Naive thymus-derived CD4-positive, alpha-beta T cell (primary cell): ENCODE results near the gene APLP1. TPM values are rescaled to one million over a fixed set of nuclear protein-coding genes. Genes with fewer than 3 reads are reported as not detected.

Experiments
- ATAC-seq: fragments of 150-1000 bp; cut with Tn5 transposase; 2 replicates; pipeline ENCODE4 v1.10.0; 2021; ENCODE audit warnings: mild to moderate bottlenecking, moderate library complexity
- CTCF ChIA-PET: fragments of 350-600 bp; sonication (Branson Sonifier 250); formaldehyde crosslinking; loops from one replicate; lab custom pipeline; 2021; ENCODE audit warnings: antibody characterized with exemption; lab: Charles Lee
- POLR2A ChIA-PET: fragments of 350-600 bp; sonication (Branson Sonifier 250); formaldehyde crosslinking; loops from one replicate; lab custom pipeline; 2021; ENCODE audit warnings: antibody characterized with exemption, inconsistent platforms; lab: Charles Lee
- DNase-seq, 9 donors: peaks; one replicate each; pipeline versions ENCODE4 v3.0.0 to v3.0.0-alpha.2; 2020 to 2022; ENCODE audit warnings: mixed read lengths in 1 of 9
- H3K27ac ChIP-seq: one replicate; pipeline ENCODE4 v1.7.0; 2013; ENCODE audit warnings: mild to moderate bottlenecking, low read depth, low read length, moderate library complexity
- H3K27me3 ChIP-seq, 2 donors: one replicate each; pipeline ENCODE4 v1.7.0; 2013; ENCODE audit warnings: low read length in 2 of 2, mild to moderate bottlenecking in 2 of 2, moderate library complexity in 2 of 2; ENCODE audit not compliant: control insufficient read depth in 2 of 2, insufficient read depth in 2 of 2
- H3K36me3 ChIP-seq, 3 experiments: 1 replicate in 2 of 3; 2 replicates in 1 of 3; pipeline ENCODE4 v1.7.0; 2013; ENCODE audit warnings: low read length in 3 of 3, mild to moderate bottlenecking in 3 of 3, moderate library complexity in 1 of 3; ENCODE audit not compliant: insufficient read depth in 3 of 3, control insufficient read depth in 2 of 3
- H3K4me1 ChIP-seq, 2 donors: one replicate each; pipeline ENCODE4 v1.7.0; 2013; ENCODE audit warnings: low read length in 2 of 2, mild to moderate bottlenecking in 2 of 2, moderate library complexity in 1 of 2; ENCODE audit not compliant: control insufficient read depth in 2 of 2, insufficient read depth in 2 of 2
- H3K4me3 ChIP-seq: 2 replicates; pipeline ENCODE4 v1.7.0; 2013; ENCODE audit warnings: mild to moderate bottlenecking, low read length
- H3K9me3 ChIP-seq, 3 experiments: 1 replicate in 2 of 3; 2 replicates in 1 of 3; pipeline ENCODE4 v1.7.0; 2013; ENCODE audit warnings: low read length in 3 of 3; ENCODE audit not compliant: control insufficient read depth in 2 of 3
- H3K27ac Mint-ChIP-seq, 9 donors: one replicate each; pipeline ENCODE4 v1.8.0; 2020 to 2022; ENCODE audit warnings: mixed read lengths in 9 of 9, mild to moderate bottlenecking in 8 of 9, moderate library complexity in 5 of 9, inconsistent platforms in 2 of 9
- H3K27me3 Mint-ChIP-seq, 5 donors: one replicate each; pipeline ENCODE4 v1.8.0; 2021 to 2022; ENCODE audit warnings: mixed read lengths in 5 of 5, mild to moderate bottlenecking in 1 of 5
- H3K36me3 Mint-ChIP-seq, 5 donors: one replicate each; pipeline ENCODE4 v1.8.0; 2020 to 2022; ENCODE audit warnings: mixed read lengths in 5 of 5, mild to moderate bottlenecking in 3 of 5, inconsistent platforms in 1 of 5
- H3K4me1 Mint-ChIP-seq, 7 donors: one replicate each; pipeline ENCODE4 v1.8.0; 2020 to 2022; ENCODE audit warnings: mixed read lengths in 7 of 7, mild to moderate bottlenecking in 3 of 7, inconsistent platforms in 1 of 7
- H3K4me3 Mint-ChIP-seq, 10 donors: one replicate each; pipeline ENCODE4 v1.8.0; 2020 to 2022; ENCODE audit warnings: mild to moderate bottlenecking in 10 of 10, mixed read lengths in 10 of 10, moderate library complexity in 6 of 10, inconsistent platforms in 2 of 10
- H3K9me3 Mint-ChIP-seq, 11 donors: one replicate each; pipeline ENCODE4 v1.8.0; 2020 to 2022; ENCODE audit warnings: mixed read lengths in 11 of 11, mild to moderate bottlenecking in 4 of 11, inconsistent platforms in 1 of 11, moderate library complexity in 1 of 11
- intact Hi-C, 2 donors: fragments of 100-400 bp; cut with micrococcal nuclease; formaldehyde crosslinking; loops; one replicate each; pipeline ENCODE4 v1.15.1; 2023
- polyA plus RNA-seq, 2 donors: library from polyadenylated mRNA; unstranded; fragments of 300-500 nt; fragmentation: Illumina TruSeq; gene quantifications; one replicate each; pipeline ENCODE4 v1.2.3, GENCODE V29; 2021
- total RNA-seq, 6 experiments: library from RNA in 5 of 6; stranded (reverse) in 5 of 6; gene quantifications; 1 replicate in 5 of 6; 2 replicates in 1 of 6; pipeline ENCODE4 v1.2.3 and lab custom pipeline; 2021 to 2026

Gene APLP1
- total and polyA plus RNA-seq, 7 experiments from 2014 or later = 2.4 TPM; not detected in 6

GRCh38 chr19:35903550-35904179 lies 35.3 kb downstream of the APLP1 start:
- no peaks in the 10 kb centered on the region for H3K9me3 ChIP-seq
- Mint-ChIP-seq H3K27ac (peak overlapping the region; percentile 92 to 98 (median 97)), H3K4me1 (peaks cover 31 to 53% (median 42%) of the 10 kb centered on the region in 7 donors), H3K9me3 (no peaks in the 10 kb centered on the region), H3K4me3 (peak overlapping the region; percentile 83 to 100 (median 94)), H3K36me3 (peaks cover 0 to 6% (median 0%) of the 10 kb centered on the region in 5 donors), H3K27me3 (no peaks in the 10 kb centered on the region)
- H3K27me3 ChIP-seq = no peaks in the 10 kb centered on the region
- CTCF ChIA-PET = interaction anchor here (2.2 to 2.5 kb wide), 2 partner anchors 23 to 28 kb away, joined by 7 to 9 read pairs; no protein-coding TSS in a partner anchor
- peaks cover 26 to 37% of the 10 kb centered on the region in 2 donors for H3K4me1 ChIP-seq
- H3K27ac ChIP-seq = peak overlapping the region; percentile 100
- H3K4me3 ChIP-seq = peak overlapping the region; percentile 84
- DNase-seq = peak; percentile 79 to 92 (median 90)
- peaks cover 0 to 5% (median 4%) of the 10 kb centered on the region in 3 experiments for H3K36me3 ChIP-seq
- POLR2A ChIA-PET = interaction anchor here (0.6 to 4.1 kb wide), 14 partner anchors 10 to 159 kb away, joined by 3 to 44 read pairs (median 3); partner anchors contain the start of genes PSENEN, SDHAF1, THAP8 and U2AF1L4
- intact Hi-C loops = loop anchor here (1.0 to 5.0 kb wide), 6 partner anchors 21 to 691 kb away; partner anchors contain the start of genes THAP8 (in 2 of the 2), WDR62 (in 2 of the 2), APLP1 (in 1 of the 2) and PSENEN (in 1 of the 2)
- ATAC-seq = peak; percentile 79

- no peaks in the 10 kb centered on the region for H3K27me3 ChIP-seq
- CTCF ChIA-PET = interaction anchor here (2.2 to 2.5 kb wide), 2 partner anchors 22 to 27 kb away, joined by 7 to 9 read pairs; no protein-coding TSS in a partner anchor
- Mint-ChIP-seq H3K27ac (peak overlapping the region; percentile 76 to 98 (median 96)), H3K27me3 (no peaks in the 10 kb centered on the region), H3K36me3 (peaks cover 0 to 4% (median 0%) of the 10 kb centered on the region in 5 donors), H3K4me1 (peaks cover 39 to 59% (median 46%) of the 10 kb centered on the region in 7 donors), H3K4me3 (peak overlapping the region; percentile 62 to 100 (median 78)), H3K9me3 (no peaks in the 10 kb centered on the region)
- no peaks in the 10 kb centered on the region for H3K9me3 ChIP-seq
- peak overlapping the region; percentile 100 for H3K27ac ChIP-seq
- intact Hi-C loops = loop anchor here in 1 of 2 donors (5.0 kb wide), 1 partner anchor 692 kb away; no protein-coding TSS in a partner anchor
- peaks cover 0 to 5% (median 4%) of the 10 kb centered on the region in 3 experiments for H3K36me3 ChIP-seq
- no peak overlapping the region for H3K4me3 ChIP-seq
- H3K4me1 ChIP-seq = peaks cover 34 to 37% of the 10 kb centered on the region in 2 donors
- no peak for ATAC-seq
- DNase-seq = no peak
- POLR2A ChIA-PET = interaction anchor here (0.6 to 4.1 kb wide), 4 partner anchors 17 to 151 kb away, joined by 3 to 44 read pairs (median 5); no protein-coding TSS in a partner anchor
These were observed 36.1 kb downstream of the APLP1 start for GRCh38 chr19:35904311-35905068.

GRCh38 chr19:35905178-35905727 lies 36.9 kb downstream of the APLP1 start:
- ChIA-PET CTCF (interaction anchor here (0.9 to 2.5 kb wide), 2 partner anchors 21 to 25 kb away, joined by 3 to 7 read pairs; no protein-coding TSS in a partner anchor), POLR2A (interaction anchor here (0.5 to 4.1 kb wide), 4 partner anchors 17 to 25 kb away, joined by 3 to 44 read pairs (median 5); no protein-coding TSS in a partner anchor)
- intact Hi-C loops = no loop called here
- DNase-seq (no peak), ATAC-seq (no peak)
- peaks cover 0 to 4% (median 0%) of the 10 kb centered on the region in 5 donors for H3K36me3 Mint-ChIP-seq
- H3K4me3 Mint-ChIP-seq = peak overlapping the region in 6 of 10 donors; percentile 68 to 97 (median 86)
- H3K4me1 Mint-ChIP-seq = peaks cover 39 to 65% (median 50%) of the 10 kb centered on the region in 7 donors
- peaks cover 0 to 4% (median 1%) of the 10 kb centered on the region in 3 experiments for H3K36me3 ChIP-seq
- peaks cover 37% of the 10 kb centered on the region in 2 donors for H3K4me1 ChIP-seq
- H3K27me3 Mint-ChIP-seq = no peaks in the 10 kb centered on the region
- H3K9me3 Mint-ChIP-seq = no peaks in the 10 kb centered on the region
- H3K9me3 ChIP-seq = no peaks in the 10 kb centered on the region
- H3K27ac ChIP-seq = peak overlapping the region; percentile 100
- peak overlapping the region; percentile 76 to 98 (median 96) for H3K27ac Mint-ChIP-seq
- H3K27me3 ChIP-seq = no peaks in the 10 kb centered on the region
- no peak overlapping the region for H3K4me3 ChIP-seq

GRCh38 chr19:35907377-35907745 lies 39.0 kb downstream of the APLP1 start:
- ChIA-PET CTCF (no interaction called here), POLR2A (interaction anchor here (0.7 to 0.9 kb wide), 2 partner anchors 238 to 592 kb away, joined by 3 read pairs; no protein-coding TSS in a partner anchor)
- Histone ChIP-seq H3K4me1 (peaks cover 23 to 26% of the 10 kb centered on the region in 2 donors), H3K9me3 (no peaks in the 10 kb centered on the region), H3K4me3 (no peak overlapping the region), H3K36me3 (peaks cover 0 to 4% (median 0%) of the 10 kb centered on the region in 3 experiments), H3K27ac (no peak overlapping the region), H3K27me3 (no peaks in the 10 kb centered on the region)
- Mint-ChIP-seq H3K27ac (peak overlapping the region in 5 of 9 donors; percentile 25 to 92 (median 55)), H3K4me1 (peaks cover 35 to 66% (median 46%) of the 10 kb centered on the region in 7 donors), H3K9me3 (no peaks in the 10 kb centered on the region), H3K4me3 (peak overlapping the region in 2 of 10 donors; percentile 71 to 82), H3K27me3 (no peaks in the 10 kb centered on the region), H3K36me3 (peaks cover 0 to 4% (median 0%) of the 10 kb centered on the region in 5 donors)
- ATAC-seq (no peak), DNase-seq (no peak)
- intact Hi-C loops = no loop called here

GRCh38 chr19:35908010-35908441 lies 39.7 kb downstream of the APLP1 start, which contains the start of gene TYROBP:
TSS of gene TYROBP (minus strand) at chr19:35908295. CDS start at chr19:35908228, 67 bp downstream.
- DNase-seq (no peak), ATAC-seq (no peak)
- CTCF ChIA-PET = no interaction called here
- Histone ChIP-seq H3K27me3 (no peaks in the 10 kb centered on the region), H3K9me3 (no peaks in the 10 kb centered on the region), H3K4me3 (no peak within 1 kb of the TSS), H3K27ac (peak within 1 kb of the TSS; percentile 36), H3K4me1 (peaks cover 23 to 26% of the 10 kb centered on the region in 2 donors), H3K36me3 (peaks cover 0 to 4% (median 0%) of the 10 kb centered on the region in 3 experiments)
- intact Hi-C loops = no loop called here
- POLR2A ChIA-PET = interaction anchor here (0.7 to 1.6 kb wide), 6 partner anchors 8 to 593 kb away, joined by 3 to 8 read pairs (median 3); partner anchors contain the start of gene NFKBID
- Mint-ChIP-seq H3K27me3 (no peaks in the 10 kb centered on the region), H3K27ac (peak within 1 kb of the TSS; percentile 56 to 92 (median 75)), H3K4me1 (peaks cover 32 to 60% (median 46%) of the 10 kb centered on the region in 7 donors), H3K9me3 (no peaks in the 10 kb centered on the region), H3K4me3 (peak within 1 kb of the TSS in 9 of 10 donors; percentile 30 to 82 (median 66)), H3K36me3 (peaks cover 0 to 4% (median 0%) of the 10 kb centered on the region in 5 donors)
